Testis (tissue), 2 donors: Measurements from ENCODE around the gene IFITM1.

ENCODE experiments used
- CTCF ChIP-seq, 3 experiments: fragments of 450-650 bp in 2 of 3; fragments of 200-600 bp in 1 of 3; sonication (generic) in 1 of 3; IDR thresholded peaks; one replicate each; pipeline ENCODE4 v1.5.1; 2016 to 2019; ENCODE audit warnings: antibody characterized with exemption in 3 of 3, mild to moderate bottlenecking in 2 of 3, moderate library complexity in 1 of 3
- POLR2A ChIP-seq: fragments of 450-650 bp; IDR thresholded peaks from one replicate; pipeline ENCODE4 v1.6.1; 2017; ENCODE audit warnings: antibody characterized with exemption, mild to moderate bottlenecking, moderate library complexity

DNA sequence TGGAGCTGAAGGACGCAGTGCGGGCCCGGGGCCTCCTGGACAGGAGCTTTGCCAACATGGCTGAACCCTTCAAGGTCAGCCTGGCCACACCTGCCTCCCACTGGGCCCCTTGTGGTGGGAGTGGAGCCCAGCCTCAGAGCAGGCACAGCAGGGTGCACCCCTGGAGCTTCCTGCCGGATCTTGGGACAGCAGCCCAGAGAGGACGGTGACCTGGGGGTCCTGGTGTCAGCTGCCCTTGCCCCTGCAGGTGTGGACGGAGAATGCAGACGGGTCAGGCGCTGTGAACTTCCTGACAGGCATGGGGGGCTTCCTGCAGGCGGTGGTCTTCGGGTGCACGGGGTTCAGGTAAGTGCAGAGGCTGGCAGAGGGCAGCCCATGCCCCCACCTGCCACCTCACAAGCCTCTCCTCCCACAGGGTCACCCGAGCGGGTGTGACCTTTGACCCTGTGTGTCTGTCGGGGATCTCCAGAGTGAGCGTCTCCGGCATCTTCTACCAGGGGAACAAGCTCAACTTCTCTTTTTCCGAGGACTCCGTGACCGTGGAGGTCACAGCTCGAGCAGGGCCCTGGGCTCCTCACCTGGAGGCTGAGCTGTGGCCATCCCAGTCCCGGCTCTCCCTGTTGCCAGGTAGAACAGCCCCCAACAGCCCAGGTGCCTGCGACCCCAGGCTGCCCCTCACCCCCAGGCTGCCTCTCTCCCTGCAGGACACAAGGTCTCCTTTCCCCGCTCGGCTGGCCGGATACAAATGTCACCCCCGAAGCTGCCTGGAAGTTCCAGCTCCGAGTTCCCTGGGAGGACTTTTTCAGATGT is 19.8 kb upstream of the IFITM1 start:
- TF ChIP-seq CTCF (IDR thresholded peaks at IDR 0.05) (no peak), POLR2A (no peak)
